ENCODE measurements around the gene MAPKAP1. TPM values are rescaled to one million over a fixed set of nuclear protein-coding genes. Genes with fewer than 3 reads are reported as not detected.
"Not testable (repeated sequence)": the region's sequence is repeated elsewhere in the genome, so short reads cannot be mapped to it uniquely, and the experiment has no call there.

MAPKAP1 gene
- total RNA-seq, 1 donor from 2014 or later, result 29.4 TPM

DNA sequence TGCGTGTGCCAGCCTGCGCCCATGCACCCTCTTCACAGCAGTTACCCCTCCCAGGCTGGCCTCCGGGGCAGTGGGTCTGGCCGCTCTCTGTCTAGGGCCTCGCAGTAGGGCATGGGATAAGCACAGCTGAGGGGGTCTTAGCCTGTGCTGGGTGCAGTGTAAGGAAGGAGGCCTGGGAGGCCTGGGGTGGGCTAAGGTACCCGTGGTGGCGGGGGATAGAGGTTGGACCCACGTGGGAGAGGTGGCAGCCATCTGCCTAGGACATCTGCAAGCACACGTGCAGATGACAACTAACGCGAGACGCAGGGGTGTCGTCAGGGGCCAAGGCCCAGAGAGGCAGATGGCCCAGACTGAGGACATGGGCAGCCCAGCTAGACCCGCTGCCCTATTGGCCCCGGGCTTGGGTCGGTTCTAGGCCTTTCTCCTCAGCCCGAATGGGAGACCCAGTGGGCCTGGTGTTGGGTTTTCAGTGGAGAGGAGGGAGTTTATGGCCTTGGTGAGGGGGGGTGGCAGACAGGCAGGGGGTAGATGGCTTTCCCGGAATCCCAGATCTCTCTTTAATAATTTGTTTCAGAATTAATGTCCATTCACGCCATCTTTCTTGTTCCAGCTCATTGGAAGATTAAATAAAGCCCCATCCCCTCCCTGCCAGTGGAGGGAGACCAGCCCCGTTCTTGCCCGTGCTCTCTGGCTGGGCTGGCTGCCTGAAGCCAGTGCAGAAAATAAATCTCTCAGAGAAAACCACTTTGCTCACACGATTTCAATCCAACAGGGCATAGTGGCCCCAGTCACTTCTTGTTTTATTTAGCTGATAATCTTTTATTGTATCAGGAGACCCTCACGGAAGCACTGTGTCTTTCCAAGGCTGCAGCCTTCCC is 291.2 kb downstream of the MAPKAP1 start:
- DNase-seq (ENCODE audit: low spot score), result peak; percentile 45

DNA sequence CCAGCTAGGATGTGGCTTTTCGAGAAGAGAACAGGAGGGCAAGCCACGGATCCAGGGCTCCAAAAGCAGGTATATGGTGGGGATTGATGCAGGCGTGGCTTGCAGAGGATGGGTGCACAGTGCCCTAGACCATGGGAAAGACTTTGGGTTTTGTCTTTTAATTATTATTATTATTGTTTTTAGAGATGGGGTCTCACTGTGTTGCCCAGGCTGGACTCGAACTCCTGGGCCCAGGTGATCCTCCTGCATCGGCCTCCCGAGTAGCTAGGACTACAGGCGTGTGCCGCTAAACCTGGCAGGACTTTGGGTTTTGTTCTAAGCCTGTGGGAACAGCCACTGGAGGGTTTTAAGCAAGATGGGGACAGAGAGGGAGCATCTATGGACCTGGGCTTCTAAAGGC is 293.4 kb downstream of the MAPKAP1 start:
- DNase-seq (ENCODE audit: low spot score), result no peak

DNA sequence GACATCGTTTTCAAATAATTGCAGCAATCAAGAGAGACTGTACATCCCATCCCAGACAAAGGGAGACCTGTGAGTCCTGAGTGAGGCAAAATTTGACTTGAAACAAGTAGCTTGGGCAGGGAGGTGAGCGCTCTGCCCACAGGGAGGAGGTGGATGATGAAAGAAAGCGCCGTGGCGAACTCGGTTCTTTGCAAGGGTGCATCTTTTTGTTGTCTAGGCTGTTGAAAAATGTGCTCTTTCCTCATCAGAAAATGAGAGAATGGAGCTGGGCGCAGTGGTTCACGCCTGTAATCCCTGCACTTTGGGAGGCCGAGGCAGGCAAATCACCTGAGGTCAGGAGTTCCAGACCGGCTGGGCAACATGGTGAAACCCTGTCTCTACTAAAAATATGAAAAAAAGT is 294.8 kb downstream of the MAPKAP1 start:
- DNase-seq (ENCODE audit: low spot score), result no peak

DNA sequence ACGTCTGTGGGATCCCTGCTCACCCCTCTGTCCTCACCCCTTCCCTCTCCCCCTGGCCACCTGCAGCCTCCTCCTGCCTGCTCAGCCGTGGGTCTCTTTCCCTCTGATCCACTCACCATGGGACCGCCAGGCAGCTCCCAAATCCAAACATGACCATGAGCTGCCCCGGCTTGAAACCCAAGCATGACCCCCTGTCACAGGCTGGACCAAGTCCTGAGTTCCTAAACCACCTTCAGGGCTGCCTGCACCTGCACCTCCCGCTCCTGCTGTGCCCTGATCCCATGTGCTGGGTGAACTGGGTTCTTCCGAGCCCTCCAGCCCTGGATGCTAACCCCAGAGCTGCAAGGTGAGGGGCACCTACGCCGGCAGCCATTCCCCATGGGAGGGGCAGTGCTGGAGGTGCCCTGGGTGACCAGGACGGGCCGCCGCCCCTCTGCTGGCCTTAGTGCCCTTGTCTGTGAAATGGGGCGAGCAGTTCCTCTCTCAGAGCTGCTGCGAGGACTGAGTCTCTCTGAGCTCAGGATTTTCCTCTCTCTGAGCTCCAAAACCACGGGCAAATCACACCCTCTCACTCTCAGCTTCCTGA is 295.7 kb downstream of the MAPKAP1 start:
- DNase-seq (ENCODE audit: low spot score), result no peak

DNA sequence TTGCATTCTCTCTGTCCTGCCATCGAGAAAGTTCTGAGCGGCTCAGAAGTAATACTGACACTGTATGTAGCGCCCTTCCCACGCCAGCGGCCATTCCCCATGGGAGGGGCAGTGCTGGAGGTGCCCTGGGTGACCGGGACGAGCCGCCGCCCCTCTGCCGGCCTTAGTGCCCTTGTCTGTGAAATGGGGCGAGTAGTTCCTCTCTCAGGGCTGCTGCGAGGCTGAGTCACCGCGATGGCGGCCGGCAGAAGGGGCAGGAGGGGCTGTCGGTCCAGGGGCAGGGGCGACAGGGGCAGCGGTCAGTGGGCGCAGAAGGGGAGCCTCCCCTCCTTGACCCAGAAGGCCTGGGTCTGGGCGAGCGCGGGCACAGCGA is 296.5 kb downstream of the MAPKAP1 start:
- no peak for DNase-seq (ENCODE audit: low spot score)

DNA sequence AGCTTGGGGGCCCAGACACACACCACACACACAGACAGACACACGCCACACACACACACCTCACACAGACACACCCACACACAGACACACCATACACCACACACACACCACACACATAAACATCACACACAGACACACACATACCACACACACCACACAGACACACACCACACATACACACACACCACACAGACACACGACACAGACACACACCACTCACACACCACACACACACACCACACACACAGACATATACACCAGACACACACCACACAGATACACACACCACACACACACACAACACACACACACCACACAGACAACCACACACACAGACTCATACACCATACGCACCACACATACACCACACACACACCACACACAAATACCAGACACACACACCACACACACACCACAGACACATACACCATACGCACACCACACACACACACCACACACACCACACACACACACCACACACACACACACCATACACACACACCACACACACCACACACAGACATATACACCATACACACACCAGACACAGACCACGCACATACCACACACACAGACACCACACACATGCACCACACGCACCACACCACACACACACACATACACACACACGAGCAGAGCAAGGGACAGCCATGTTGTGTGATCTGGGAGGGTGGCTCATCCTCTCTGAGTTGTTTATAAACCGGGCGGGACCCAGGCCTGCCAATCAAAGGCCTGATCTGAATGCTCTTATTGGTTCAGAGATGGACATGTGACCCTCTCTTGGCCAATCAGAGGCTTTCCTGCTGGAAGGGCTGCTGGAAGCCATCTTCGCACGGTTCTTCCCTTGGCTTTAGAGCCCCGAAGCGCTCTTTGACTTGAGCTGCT is 297.1 kb downstream of the MAPKAP1 start:
- DNase-seq (ENCODE audit: low spot score), result no peak

DNA sequence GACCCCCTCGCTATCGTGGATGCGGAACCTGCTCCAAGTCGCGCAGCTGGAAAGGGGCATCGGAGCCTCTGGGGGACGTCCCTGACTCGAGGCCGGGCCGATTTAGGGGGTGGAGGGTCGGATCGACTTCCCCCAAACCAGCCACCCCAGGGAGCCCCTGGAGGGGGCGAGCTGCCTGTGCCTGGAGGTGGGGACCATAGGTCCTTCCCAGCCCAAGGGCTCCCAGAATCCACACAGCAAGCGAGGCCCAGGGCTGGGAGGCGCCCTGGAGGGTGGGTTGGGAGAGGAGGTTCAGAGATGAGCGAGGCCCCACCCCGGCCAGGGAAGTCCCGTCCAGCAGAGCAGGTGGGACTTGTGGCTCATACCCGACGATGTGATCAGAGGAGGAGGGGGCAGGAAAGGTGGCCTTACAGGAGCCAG is 297.8 kb downstream of the MAPKAP1 start:
- no peak for DNase-seq (ENCODE audit: low spot score)

DNA sequence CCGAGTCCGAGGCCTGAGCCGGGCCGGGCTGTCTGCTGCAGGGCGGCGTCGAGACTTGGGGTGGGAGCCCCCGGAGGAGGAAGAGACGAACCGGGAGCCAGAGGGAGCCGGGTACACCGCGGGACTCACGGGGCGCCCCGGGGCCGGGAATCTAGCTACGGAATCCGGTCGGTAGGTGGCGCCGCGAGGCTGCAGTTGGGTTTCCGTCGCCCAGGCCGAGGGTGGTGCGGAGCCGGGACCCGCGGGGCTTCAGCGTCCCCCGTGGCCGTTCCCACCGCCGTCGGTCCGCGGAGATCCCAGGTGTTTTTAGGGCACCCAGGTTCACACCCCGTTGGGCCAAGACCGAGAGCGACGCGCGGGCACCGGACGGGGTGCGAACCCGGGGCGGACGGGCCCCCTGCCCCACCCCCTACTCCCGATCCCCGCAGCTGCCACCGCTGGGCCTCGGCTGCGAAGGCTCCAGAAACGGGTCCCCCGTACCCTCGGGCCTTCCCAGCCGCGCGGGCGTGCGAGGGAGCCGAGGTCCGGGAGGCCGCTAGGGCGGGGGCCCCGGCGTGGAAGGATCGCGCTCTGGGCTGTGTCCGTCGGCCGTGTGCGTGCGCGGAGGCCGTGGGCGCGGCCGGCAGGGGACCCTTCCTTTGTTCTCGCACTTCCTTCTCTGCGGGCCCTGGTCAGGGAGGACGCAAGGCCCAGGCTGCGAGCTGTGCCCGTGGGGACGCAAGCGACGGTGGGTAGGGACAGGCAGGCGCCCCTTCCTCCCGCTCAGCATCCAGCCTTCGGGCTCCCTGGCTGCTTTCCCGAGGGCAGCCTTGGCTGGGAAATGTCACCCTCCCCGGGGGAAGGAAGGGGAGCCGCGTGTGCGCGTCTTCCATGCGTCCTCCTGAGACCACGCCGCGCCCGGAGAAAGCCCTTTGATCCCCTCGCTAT is 298.8 kb downstream of the MAPKAP1 start:
- peak; percentile 77 for DNase-seq (ENCODE audit: low spot score)

DNA sequence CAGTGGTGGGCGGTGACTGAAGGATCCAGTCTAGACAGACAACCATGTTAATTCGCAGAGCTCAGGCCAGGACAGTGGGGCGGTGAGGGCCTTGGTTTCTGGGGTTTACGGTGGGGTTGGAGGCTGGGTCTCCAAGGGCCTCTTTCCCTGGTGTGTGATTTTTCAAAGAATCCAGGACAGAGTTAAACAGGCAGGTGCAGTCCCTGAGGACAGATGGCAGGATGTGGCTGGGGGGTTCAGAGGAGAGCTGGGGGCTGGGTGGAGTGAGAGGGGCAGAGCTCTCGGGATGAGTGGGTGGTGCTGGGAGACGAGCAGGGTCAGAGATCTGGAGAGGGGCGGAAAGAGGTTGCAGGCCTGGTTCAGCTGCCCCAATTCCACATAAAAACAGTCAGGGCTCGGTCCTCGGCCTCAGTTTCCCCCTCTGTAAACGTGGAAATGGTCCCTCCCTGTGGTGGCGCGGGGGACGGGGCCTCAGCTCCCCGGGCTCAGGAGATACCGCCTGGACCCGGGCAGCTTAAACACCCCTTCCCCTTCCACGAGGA is 299.5 kb downstream of the MAPKAP1 start:
- no peak for DNase-seq (ENCODE audit: low spot score)

DNA sequence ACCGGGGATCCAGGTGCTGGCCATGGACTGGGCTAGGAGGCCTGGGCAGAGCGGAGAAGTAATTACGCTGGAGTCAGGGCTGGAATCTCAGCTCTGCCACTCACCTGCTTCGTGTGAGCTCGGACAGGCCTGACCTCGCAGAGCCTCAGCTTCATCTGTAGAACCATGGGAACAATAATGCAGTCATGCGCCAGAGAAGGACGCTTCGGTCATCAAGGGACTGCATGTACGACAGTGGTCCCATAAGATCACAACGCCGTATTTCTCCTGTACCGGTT is 300.3 kb downstream of the MAPKAP1 start:
- no peak for DNase-seq (ENCODE audit: low spot score)

DNA sequence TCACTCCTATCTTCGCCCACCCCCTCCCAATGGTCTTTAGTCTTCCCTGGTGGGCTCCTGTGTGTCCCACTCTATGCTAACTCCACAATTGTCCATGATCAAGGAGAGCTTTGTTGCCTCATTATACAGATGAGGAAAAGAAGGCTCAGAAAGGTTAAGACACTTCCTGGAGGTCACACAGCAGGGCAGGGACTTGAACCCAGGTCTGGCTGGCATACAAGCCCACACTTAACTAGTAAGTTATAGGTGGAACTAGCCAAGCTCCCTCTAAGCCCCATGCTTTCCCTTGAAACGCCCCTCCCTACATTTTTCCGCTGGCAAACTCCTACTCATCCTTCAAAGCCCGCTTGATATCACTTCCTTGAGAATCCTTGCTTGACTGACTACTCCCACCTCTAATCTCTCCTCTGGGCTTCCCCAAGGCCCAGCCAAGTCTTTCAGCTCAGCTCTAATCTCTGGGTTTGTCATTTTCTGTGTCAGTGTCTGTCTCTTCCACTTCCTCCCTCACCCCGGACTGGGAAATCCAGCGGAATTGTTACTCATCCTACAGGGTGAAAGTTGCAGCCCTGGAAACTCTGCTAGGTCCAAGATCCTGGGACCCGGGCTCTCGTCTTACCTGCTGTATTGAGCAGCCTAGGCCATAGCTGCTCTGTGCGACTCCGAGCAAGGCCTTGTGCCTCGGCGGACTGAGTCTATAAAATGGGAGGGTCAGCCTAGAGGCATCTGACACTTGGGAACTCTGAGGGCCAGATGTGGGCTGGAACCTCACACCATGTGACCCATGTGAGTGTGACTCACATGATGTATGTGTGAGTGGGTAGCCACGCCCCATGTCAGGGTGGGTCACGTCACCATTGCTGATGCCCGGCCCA is 300.8 kb downstream of the MAPKAP1 start:
- no peak for DNase-seq (ENCODE audit: low spot score)

DNA sequence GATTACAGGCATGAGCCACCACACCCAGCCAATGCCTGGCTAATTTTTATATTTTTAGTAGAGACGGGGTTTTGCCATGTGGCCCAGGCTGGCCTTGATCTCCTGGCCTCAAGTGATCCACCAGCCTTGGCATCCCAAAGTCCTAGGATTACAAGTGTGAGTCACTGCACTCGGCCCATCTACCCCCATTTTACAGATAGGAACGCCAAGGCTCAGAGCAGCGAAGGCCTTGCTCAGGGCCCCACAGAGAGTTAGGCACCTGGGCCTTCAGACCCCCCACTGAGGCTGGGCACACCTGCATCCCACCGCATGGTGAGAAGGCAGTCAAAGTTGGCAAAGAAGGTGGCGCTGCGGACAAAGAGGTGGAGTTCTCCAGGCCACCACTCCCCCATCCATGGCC is 302.3 kb downstream of the MAPKAP1 start:
- no peak for DNase-seq (ENCODE audit: low spot score)

DNA sequence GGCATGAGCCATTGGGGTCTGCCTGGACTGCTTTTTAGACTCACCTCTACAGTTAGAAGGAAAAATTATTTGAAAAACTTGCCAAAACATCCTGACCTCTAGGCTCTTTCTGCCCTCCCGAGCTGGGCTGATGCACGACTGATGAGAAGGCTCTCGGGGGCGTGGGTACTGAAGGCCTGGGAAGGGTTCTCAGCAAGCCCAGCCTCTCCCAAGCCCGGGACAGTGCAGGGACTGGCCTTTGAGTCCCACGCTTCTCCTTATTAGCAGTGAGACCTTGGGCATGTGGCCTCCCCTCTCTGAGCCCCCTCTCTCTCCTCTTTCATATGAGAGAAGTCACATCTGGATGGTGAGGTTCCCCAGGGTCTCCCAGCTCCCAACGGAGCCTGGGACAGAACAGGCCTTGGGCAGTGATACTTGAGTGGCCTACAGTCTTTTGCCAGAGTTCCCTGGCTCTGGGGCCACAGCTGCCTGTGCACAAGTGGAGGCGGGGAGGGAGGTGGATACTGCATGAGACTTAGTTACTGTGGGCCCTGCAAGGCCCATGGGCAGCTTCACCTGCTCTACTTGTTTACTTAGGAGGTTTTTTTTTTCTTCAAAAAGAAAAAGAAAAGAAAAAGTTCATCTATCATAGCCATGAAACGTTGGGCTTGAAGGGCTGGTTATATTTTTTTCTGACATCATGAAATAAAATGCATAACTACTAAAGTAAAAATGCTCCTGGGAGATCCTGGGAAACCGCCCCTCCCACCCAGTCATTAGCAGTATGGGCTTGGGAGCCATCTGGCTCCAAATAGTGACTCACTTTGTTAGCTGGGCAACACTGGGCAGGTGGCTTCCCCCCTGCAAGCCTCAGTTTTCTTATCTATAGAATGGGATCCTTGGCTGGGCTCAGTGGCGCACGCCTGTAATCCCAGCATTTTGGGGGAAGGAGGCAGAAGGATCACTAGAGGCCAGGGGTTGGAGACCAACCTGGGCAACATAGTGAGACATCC is 306.0 kb downstream of the MAPKAP1 start:
- no peak for DNase-seq (ENCODE audit: low spot score)

DNA sequence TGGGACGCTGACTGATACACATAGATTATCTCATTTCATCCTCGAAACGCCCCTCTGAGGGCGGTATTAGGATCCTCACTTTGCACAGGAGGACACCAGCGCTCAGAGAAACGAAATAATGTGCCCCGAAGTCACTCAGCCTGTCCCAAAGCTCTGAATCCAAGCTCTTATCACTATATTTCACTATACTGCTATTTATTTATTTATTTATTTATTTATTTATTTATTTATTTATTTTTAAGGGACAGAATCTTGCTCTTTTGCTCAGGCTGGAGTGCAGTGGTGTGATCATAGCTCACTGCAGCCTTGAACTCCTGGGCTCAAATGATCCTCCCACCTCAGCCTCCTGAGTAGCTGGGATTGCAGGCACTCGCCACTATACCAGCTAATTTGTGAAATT is 306.8 kb downstream of the MAPKAP1 start:
- DNase-seq (ENCODE audit: low spot score), result not testable (repeated sequence)

DNA sequence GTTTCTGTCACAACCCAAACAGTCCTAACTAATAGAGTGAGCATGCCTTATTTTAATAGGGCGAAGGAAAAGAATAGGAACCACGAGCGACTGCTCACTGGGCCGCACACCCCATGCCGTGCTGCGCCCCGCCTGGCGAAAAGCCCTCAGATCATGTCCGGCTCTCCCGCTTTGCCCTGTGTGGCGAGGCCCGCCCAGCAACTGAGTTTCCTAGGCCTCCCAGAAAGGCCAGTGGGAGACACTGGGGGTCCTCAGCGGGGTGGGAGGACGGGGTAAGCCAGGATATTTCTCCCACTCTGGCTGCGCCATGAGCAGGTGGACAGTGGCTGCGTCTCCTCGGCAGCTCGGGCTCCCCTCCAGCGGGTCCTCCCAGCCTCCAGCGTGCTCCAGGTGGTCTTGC is 307.3 kb downstream of the MAPKAP1 start:
- no peak for DNase-seq (ENCODE audit: low spot score)

DNA sequence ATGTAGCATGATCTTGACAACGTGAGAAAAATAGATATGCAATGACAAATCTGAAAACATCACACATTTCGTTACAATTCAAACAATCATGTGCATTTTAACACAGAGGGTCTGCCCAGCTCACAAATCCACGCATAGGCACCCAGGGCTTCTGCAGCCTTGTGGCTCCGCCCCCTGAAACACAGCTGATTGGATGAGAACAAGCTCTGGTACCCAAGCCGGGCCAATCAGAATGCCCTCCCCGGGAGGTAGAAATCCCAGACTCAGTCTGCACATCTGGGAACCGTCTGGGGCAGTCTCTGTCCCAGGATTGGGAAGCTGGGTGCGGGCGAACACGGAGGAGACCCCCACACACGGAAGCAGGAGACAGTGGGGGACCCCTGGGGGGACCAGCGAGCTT is 307.8 kb downstream of the MAPKAP1 start:
- DNase-seq (ENCODE audit: low spot score), result no peak

DNA sequence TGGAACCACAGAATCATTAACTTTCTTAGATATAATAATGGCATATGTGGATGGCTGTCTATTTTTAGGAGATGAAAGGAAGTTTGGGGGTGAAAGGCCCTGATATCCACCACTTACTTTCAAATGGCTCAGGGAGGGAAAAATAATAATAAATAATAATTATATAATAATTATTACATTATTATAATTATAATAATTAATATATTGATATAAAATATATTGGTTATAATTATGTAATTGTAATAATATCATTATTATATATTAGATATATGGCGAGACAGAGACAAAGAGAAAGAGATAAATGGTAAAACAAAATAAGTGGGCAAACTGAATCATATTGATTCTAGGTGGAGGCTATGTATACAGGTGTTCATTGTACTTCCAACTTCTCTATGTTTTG is 308.8 kb downstream of the MAPKAP1 start:
- no peak for DNase-seq (ENCODE audit: low spot score)

DNA sequence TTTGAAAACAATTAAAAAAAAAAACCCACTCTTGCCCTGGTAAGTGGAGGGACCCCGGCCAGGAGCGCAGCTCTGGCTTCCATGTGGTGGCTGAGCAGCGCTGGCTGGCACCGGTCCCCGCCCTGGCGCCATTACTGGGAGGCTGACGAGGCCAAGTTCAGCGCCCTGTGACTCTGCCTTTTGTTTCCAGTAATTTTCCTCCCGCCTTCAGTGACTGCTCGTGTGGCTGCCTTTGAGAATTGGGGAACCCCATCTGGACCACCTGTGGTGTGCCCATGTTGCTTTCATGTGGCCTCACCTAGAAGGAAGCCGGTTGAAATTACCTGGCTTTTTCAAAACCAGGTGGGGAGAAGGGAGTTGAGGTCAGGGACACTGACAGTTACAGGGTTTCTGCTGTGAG is 309.3 kb downstream of the MAPKAP1 start:
- no peak for DNase-seq (ENCODE audit: low spot score)

DNA sequence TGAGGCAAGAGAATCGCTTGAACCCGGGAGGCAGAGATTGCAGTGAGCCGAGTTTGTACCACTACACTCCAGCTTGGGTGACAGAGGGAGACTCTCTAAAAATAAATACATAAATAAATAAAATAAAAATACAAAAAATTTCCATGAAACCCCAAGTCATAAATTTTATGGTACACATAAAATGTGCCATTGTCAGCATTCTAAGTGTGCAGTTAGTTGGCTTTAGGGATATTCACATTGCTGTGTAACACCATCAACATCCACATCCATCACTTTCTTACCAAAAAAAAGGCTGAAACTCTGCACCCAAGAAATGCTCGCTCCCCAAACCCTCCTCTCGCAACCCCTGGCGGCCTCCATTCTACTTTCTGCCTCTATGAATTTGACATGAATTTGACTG is 310.2 kb downstream of the MAPKAP1 start:
- DNase-seq (ENCODE audit: low spot score), result no peak
